Upper lobe of left lung (tissue), 6 donors: Measurements from ENCODE around the gene HCN3. TPM values are rescaled to one million over a fixed set of nuclear protein-coding genes. Genes with fewer than 3 reads are reported as not detected.

Experiments used
- ATAC-seq, 2 donors: fragments of 200-7000 bp; cut with Tn5 transposase; one replicate each; pipeline ENCODE4 v1.9.1; 2022; ENCODE audit warnings: mild to moderate bottlenecking in 2 of 2, moderate library complexity in 2 of 2; ENCODE audit not compliant: low FRiP score in 2 of 2
- DNase-seq, 2 donors: peaks; one replicate each; pipeline ENCODE4 v3.0.0-alpha.2; 2019 to 2020
- H3K27ac ChIP-seq, 4 donors: fragments of 200-600 bp; sonication (generic); one replicate each; pipeline ENCODE4 v1.5.1; 2016 to 2019
- H3K27me3 ChIP-seq, 4 donors: fragments of 200-600 bp; sonication (generic); one replicate each; pipeline ENCODE4 v1.5.1; 2017 to 2019
- H3K36me3 ChIP-seq, 4 donors: fragments of 200-600 bp; sonication (generic); one replicate each; pipeline ENCODE4 v1.5.1; 2016 to 2019
- H3K4me1 ChIP-seq, 4 donors: fragments of 200-600 bp; sonication (generic); one replicate each; pipeline ENCODE4 v1.5.1; 2018 to 2019
- H3K4me3 ChIP-seq, 4 donors: fragments of 200-600 bp; sonication (generic); one replicate each; pipeline ENCODE4 v1.5.1; 2017 to 2019; ENCODE audit warnings: mild to moderate bottlenecking in 2 of 4, moderate library complexity in 1 of 4
- H3K9me3 ChIP-seq, 4 donors: fragments of 200-600 bp; sonication (generic); one replicate each; pipeline ENCODE4 v1.5.1; 2018 to 2019
- EP300 ChIP-seq, 4 donors: sonication (generic); formaldehyde crosslinking; IDR thresholded peaks; one replicate each; pipeline ENCODE4 v1.5.1; 2017; ENCODE audit warnings: antibody characterized with exemption in 4 of 4, control low read depth in 2 of 4
- POLR2A ChIP-seq, 4 donors: fragments of 450-650 bp; IDR thresholded peaks; one replicate each; pipeline ENCODE4 v1.5.1; 2016 to 2017; ENCODE audit warnings: antibody characterized with exemption in 4 of 4, mild to moderate bottlenecking in 2 of 4
- POLR2AphosphoS5 ChIP-seq, 2 donors: sonication (generic); formaldehyde crosslinking; IDR thresholded peaks; one replicate each; pipeline ENCODE4 v1.5.1; 2017; ENCODE audit warnings: antibody characterized with exemption in 2 of 2
- WGBS, 2 donors: methylation state at CpG; one replicate each; pipeline ENCODE4 v1.1.5; 2017 to 2018; 5-methylcytosine and 5-hydroxymethylcytosine counted together
- total RNA-seq, 6 donors: library from RNA; depleted of rRNA in 4 of 6; stranded (reverse); fragments of >200 nt in 4 of 6; gene quantifications; one replicate each; pipeline versions ENCODE4 v1.1.0 to v1.2.1, GENCODE V29; 2016 to 2021
- TF ChIP-seq, protein P1 (sequence below), 6 experiments: fragments of 450-650 bp in 4 of 6; fragments of 200-600 bp in 2 of 6; sonication (generic) in 2 of 6; IDR thresholded peaks; one replicate each; pipeline ENCODE4 v1.5.1; 2016 to 2019; ENCODE audit warnings: antibody characterized with exemption in 6 of 6
- donor health status: DM: no; HTN: no; CAD: no; lungs with moderate emphysema.
- donor health status: DM: no; HTN: yes; CAD: no; lungs with severe emphysema.

The HCN3 gene
- total RNA-seq, 6 donors from 2014 or later = 1.1 to 6.3 (median 2.6) TPM

DNA sequence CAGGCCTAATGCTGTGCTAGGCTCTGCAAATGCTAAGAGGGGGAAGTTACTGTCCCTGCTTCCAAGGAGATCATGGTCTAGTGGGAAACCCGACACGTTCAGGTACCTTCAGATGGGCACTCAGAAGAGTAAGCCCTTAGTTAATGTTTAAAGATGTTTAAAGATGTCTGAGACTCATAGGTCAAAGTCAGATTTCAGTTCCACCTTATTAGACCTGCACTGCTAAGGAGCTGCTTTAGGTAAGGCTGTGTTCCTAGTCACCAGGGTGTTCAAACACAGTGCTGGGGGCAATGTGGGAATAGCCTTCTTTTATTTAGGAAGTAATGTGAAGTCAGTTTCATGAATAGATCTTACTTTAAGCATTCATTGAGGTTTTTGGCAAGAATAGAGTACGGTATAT is 39.7 kb downstream of the HCN3 start:
- Histone ChIP-seq H3K27me3 (no peaks in the 10 kb centered on the region), H3K9me3 (no peaks in the 10 kb centered on the region), H3K4me1 (peaks cover 18 to 28% (median 22%) of the 10 kb centered on the region in 4 donors), H3K27ac (no peak overlapping the region), H3K36me3 (peaks cover 0 to 55% (median 43%) of the 10 kb centered on the region in 4 donors), H3K4me3 (no peak overlapping the region)
- DNase-seq (no peak), ATAC-seq (no peak)
- TF ChIP-seq, protein P1, sequence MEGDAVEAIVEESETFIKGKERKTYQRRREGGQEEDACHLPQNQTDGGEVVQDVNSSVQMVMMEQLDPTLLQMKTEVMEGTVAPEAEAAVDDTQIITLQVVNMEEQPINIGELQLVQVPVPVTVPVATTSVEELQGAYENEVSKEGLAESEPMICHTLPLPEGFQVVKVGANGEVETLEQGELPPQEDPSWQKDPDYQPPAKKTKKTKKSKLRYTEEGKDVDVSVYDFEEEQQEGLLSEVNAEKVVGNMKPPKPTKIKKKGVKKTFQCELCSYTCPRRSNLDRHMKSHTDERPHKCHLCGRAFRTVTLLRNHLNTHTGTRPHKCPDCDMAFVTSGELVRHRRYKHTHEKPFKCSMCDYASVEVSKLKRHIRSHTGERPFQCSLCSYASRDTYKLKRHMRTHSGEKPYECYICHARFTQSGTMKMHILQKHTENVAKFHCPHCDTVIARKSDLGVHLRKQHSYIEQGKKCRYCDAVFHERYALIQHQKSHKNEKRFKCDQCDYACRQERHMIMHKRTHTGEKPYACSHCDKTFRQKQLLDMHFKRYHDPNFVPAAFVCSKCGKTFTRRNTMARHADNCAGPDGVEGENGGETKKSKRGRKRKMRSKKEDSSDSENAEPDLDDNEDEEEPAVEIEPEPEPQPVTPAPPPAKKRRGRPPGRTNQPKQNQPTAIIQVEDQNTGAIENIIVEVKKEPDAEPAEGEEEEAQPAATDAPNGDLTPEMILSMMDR (IDR thresholded peaks at IDR 0.05) = no peak
- WGBS, 2 donors = 89 to 96% methylated on average over 3 of the region's 3 CpGs

- 96 to 97% methylated on average over 9 of the region's 9 CpGs for WGBS, 2 donors
Measured at GRCh38 chr1:155318082-155318481, 40.8 kb downstream of the HCN3 start.

DNA sequence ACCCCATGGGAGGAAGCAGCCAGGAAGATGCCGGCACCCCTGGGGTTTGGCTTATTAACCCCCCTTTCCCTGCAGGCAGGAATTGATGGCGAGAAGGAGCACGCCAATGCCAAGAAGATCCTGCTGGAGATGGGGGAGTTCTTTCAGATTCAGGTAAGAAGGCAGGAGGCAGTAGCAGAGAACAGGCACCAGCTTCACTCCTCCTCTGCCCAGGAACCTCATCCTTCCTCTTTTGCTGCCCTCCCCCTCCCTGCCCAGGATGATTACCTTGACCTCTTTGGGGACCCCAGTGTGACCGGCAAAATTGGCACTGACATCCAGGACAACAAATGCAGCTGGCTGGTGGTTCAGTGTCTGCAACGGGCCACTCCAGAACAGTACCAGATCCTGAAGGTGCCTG is 42.3 kb downstream of the HCN3 start:
- H3K36me3 ChIP-seq = peaks cover 0 to 34% (median 27%) of the 10 kb centered on the region in 4 donors
- WGBS, 2 donors = 81 to 87% methylated on average over 4 to 5 of the region's 5 CpGs
- peaks cover 26 to 37% (median 32%) of the 10 kb centered on the region in 4 donors for H3K4me1 ChIP-seq
- TF ChIP-seq POLR2AphosphoS5 (IDR thresholded peaks at IDR 0.05) (no peak), EP300 (IDR thresholded peaks at IDR 0.05) (no peak), POLR2A (IDR thresholded peaks at IDR 0.05) (no peak)
- TF ChIP-seq, protein P1 (IDR thresholded peaks at IDR 0.05) = no peak
- DNase-seq (no peak), ATAC-seq (no peak)
- H3K9me3 ChIP-seq = no peaks in the 10 kb centered on the region
- no peaks in the 10 kb centered on the region for H3K27me3 ChIP-seq
- no peak overlapping the region for H3K4me3 ChIP-seq
- peak overlapping the region in 1 of 4 donors; percentile 97 for H3K27ac ChIP-seq

More at GRCh38 chr1:155318082-155318481, 40.8 kb downstream of the HCN3 start:
- Histone ChIP-seq H3K9me3 (no peaks in the 10 kb centered on the region), H3K36me3 (peaks cover 0 to 48% (median 39%) of the 10 kb centered on the region in 4 donors), H3K4me3 (no peak overlapping the region), H3K27me3 (no peaks in the 10 kb centered on the region), H3K27ac (no peak overlapping the region), H3K4me1 (peaks cover 26 to 37% (median 32%) of the 10 kb centered on the region in 4 donors)
- TF ChIP-seq, protein P1 (IDR thresholded peaks at IDR 0.05) = no peak
- TF ChIP-seq EP300 (IDR thresholded peaks at IDR 0.05) (no peak), POLR2AphosphoS5 (IDR thresholded peaks at IDR 0.05) (no peak), POLR2A (IDR thresholded peaks at IDR 0.05) (no peak)
- ATAC-seq (no peak), DNase-seq (no peak)

DNA sequence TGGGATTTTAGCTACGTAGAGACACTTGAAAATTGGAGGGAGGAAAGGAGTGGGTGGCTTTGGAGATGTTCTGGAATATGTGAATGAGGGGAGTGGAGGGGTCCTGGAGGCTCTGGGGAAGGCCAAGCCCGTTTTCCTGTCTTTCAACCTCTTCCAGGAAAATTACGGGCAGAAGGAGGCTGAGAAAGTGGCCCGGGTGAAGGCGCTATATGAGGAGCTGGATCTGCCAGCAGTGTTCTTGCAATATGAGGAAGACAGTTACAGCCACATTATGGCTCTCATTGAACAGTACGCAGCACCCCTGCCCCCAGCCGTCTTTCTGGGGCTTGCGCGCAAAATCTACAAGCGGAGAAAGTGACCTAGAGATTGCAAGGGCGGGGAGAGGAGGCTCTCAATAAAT is 43.0 kb downstream of the HCN3 start:
- DNase-seq (no peak), ATAC-seq (no peak)
- WGBS, 2 donors = 43 to 56% methylated on average over 11 of the region's 11 CpGs
- Histone ChIP-seq H3K36me3 (peaks cover 0 to 27% (median 21%) of the 10 kb centered on the region in 4 donors), H3K4me1 (peaks cover 28 to 44% (median 34%) of the 10 kb centered on the region in 4 donors), H3K27ac (peak overlapping the region in 2 of 4 donors; percentile 94 to 97), H3K9me3 (no peaks in the 10 kb centered on the region), H3K4me3 (peak overlapping the region in 3 of 4 donors; percentile 42 to 73 (median 48)), H3K27me3 (no peaks in the 10 kb centered on the region)
- TF ChIP-seq, protein P1 (IDR thresholded peaks at IDR 0.05) = no peak
- TF ChIP-seq POLR2AphosphoS5 (IDR thresholded peaks at IDR 0.05) = no peak
- no peak for TF ChIP-seq POLR2A (IDR thresholded peaks at IDR 0.05)
- TF ChIP-seq EP300 (IDR thresholded peaks at IDR 0.05) = no peak
